ENCODE measurements around the gene NSG1.
A peak's percentile ranks its signal among the peaks of the same experiment; 100 is the strongest.

The NSG1 gene

GRCh38 chr4:4427121-4427870, 40.4 kb downstream of the NSG1 start:
- DNase-seq (ENCODE audit: low spot score in 2 of 2), result no peak
- no peak for ATAC-seq
- peak overlapping the region; percentile 43 for H3K27ac Mint-ChIP-seq

GRCh38 chr4:4427886-4428285, 41.0 kb downstream of the NSG1 start:
- DNase-seq (ENCODE audit: low spot score in 2 of 2) (no peak), ATAC-seq (no peak)
- Mint-ChIP-seq H3K9me3 (no peaks in the 10 kb centered on the region), H3K4me1 (peaks cover 12% of the 10 kb centered on the region), H3K4me3 (no peak overlapping the region), H3K36me3 (peaks cover 29% of the 10 kb centered on the region), H3K27ac (peak overlapping the region; percentile 43)

More at GRCh38 chr4:4427121-4427870, 40.4 kb downstream of the NSG1 start:
- Mint-ChIP-seq H3K4me1 (peaks cover 12% of the 10 kb centered on the region), H3K9me3 (no peaks in the 10 kb centered on the region), H3K4me3 (no peak overlapping the region), H3K36me3 (peaks cover 35% of the 10 kb centered on the region)

GRCh38 chr4:4428966-4429875, 42.3 kb downstream of the NSG1 start:
- DNase-seq (ENCODE audit: low spot score in 2 of 2), result no peak
- Mint-ChIP-seq H3K27ac (no peak overlapping the region), H3K4me3 (no peak overlapping the region), H3K4me1 (peaks cover 12% of the 10 kb centered on the region), H3K36me3 (peaks cover 29% of the 10 kb centered on the region), H3K9me3 (no peaks in the 10 kb centered on the region)
- no peak for ATAC-seq

GRCh38 chr4:4430492-4431195, 43.7 kb downstream of the NSG1 start:
- Mint-ChIP-seq H3K36me3 (peaks cover 36% of the 10 kb centered on the region), H3K27ac (no peak overlapping the region), H3K4me1 (peaks cover 12% of the 10 kb centered on the region), H3K4me3 (no peak overlapping the region), H3K9me3 (no peaks in the 10 kb centered on the region)
- DNase-seq (ENCODE audit: low spot score in 2 of 2) (peak; percentile 15 to 69), ATAC-seq (peak; percentile 85)

GRCh38 chr4:4432341-4433125, 45.6 kb downstream of the NSG1 start:
- H3K36me3 Mint-ChIP-seq, result peaks cover 41% of the 10 kb centered on the region

GRCh38 chr4:4433941-4434340, 47.0 kb downstream of the NSG1 start:
- peaks cover 43% of the 10 kb centered on the region for H3K36me3 Mint-ChIP-seq
- H3K9me3 Mint-ChIP-seq, result no peaks in the 10 kb centered on the region
- peaks cover 6% of the 10 kb centered on the region for H3K4me1 Mint-ChIP-seq
- no peak overlapping the region for H3K4me3 Mint-ChIP-seq
- no peak for ATAC-seq
- DNase-seq (ENCODE audit: low spot score in 2 of 2), result no peak
- no peak overlapping the region for H3K27ac Mint-ChIP-seq

More at GRCh38 chr4:4432341-4433125, 45.6 kb downstream of the NSG1 start:
- no peak for ATAC-seq
- Mint-ChIP-seq H3K4me3 (no peak overlapping the region), H3K4me1 (peaks cover 6% of the 10 kb centered on the region), H3K9me3 (no peaks in the 10 kb centered on the region), H3K27ac (no peak overlapping the region)
- no peak for DNase-seq (ENCODE audit: low spot score in 2 of 2)

- no peak overlapping the region for H3K4me3 Mint-ChIP-seq
- ATAC-seq (peak; percentile 55), DNase-seq (ENCODE audit: low spot score in 2 of 2) (no peak)
- H3K9me3 Mint-ChIP-seq, result no peaks in the 10 kb centered on the region
- peak overlapping the region; percentile 69 for H3K27ac Mint-ChIP-seq
- peaks cover 44% of the 10 kb centered on the region for H3K36me3 Mint-ChIP-seq
- peaks cover 6% of the 10 kb centered on the region for H3K4me1 Mint-ChIP-seq
Measured at GRCh38 chr4:4436244-4436823, 49.4 kb downstream of the NSG1 start.

GRCh38 chr4:4437798-4438470, 51.0 kb downstream of the NSG1 start:
- Mint-ChIP-seq H3K27ac (peak overlapping the region; percentile 69), H3K36me3 (peaks cover 49% of the 10 kb centered on the region), H3K4me1 (no peaks in the 10 kb centered on the region), H3K9me3 (no peaks in the 10 kb centered on the region), H3K4me3 (no peak overlapping the region)
- DNase-seq (ENCODE audit: low spot score in 2 of 2) (no peak), ATAC-seq (no peak)

- Mint-ChIP-seq H3K9me3 (no peaks in the 10 kb centered on the region), H3K4me3 (no peak overlapping the region), H3K36me3 (peaks cover 40% of the 10 kb centered on the region), H3K4me1 (no peaks in the 10 kb centered on the region), H3K27ac (no peak overlapping the region)
- DNase-seq (ENCODE audit: low spot score in 2 of 2) (no peak), ATAC-seq (no peak)
Measured at GRCh38 chr4:4438891-4439290, 52.0 kb downstream of the NSG1 start.

- Mint-ChIP-seq H3K9me3 (no peaks in the 10 kb centered on the region), H3K27ac (peak overlapping the region; percentile 66), H3K4me1 (no peaks in the 10 kb centered on the region), H3K4me3 (no peak overlapping the region), H3K36me3 (peaks cover 34% of the 10 kb centered on the region)
- DNase-seq (ENCODE audit: low spot score in 2 of 2), result no peak
- ATAC-seq, result no peak
Measured at GRCh38 chr4:4439782-4440181, 52.9 kb downstream of the NSG1 start.

- Mint-ChIP-seq H3K4me1 (no peaks in the 10 kb centered on the region), H3K9me3 (no peaks in the 10 kb centered on the region), H3K36me3 (peaks cover 29% of the 10 kb centered on the region), H3K27ac (no peak overlapping the region), H3K4me3 (no peak overlapping the region)
- peak; percentile 40 for ATAC-seq
- DNase-seq (ENCODE audit: low spot score in 2 of 2), result no peak
Measured at GRCh38 chr4:4440333-4441061, 53.6 kb downstream of the NSG1 start.

GRCh38 chr4:4443821-4444220, 56.9 kb downstream of the NSG1 start:
- no peak overlapping the region for H3K27ac Mint-ChIP-seq
- no peak overlapping the region for H3K4me3 Mint-ChIP-seq
- ATAC-seq, result no peak
- H3K9me3 Mint-ChIP-seq, result no peaks in the 10 kb centered on the region
- H3K36me3 Mint-ChIP-seq, result peaks cover 6% of the 10 kb centered on the region
- no peaks in the 10 kb centered on the region for H3K4me1 Mint-ChIP-seq
- no peak for DNase-seq (ENCODE audit: low spot score in 2 of 2)

- H3K27ac Mint-ChIP-seq, result no peak overlapping the region
- no peak overlapping the region for H3K4me3 Mint-ChIP-seq
- peaks cover 5% of the 10 kb centered on the region for H3K36me3 Mint-ChIP-seq
- H3K4me1 Mint-ChIP-seq, result no peaks in the 10 kb centered on the region
- no peak for DNase-seq (ENCODE audit: low spot score in 2 of 2)
- no peaks in the 10 kb centered on the region for H3K9me3 Mint-ChIP-seq
- peak; percentile 78 for ATAC-seq
Measured at GRCh38 chr4:4446434-4446833, 59.5 kb downstream of the NSG1 start.
